Fibroblast of skin of left biceps (primary cell): Measurements from ENCODE around the gene IGSF5.
A peak's percentile ranks its signal among the peaks of the same experiment; 100 is the strongest.
"Not testable (repeated sequence)": the region's sequence is repeated elsewhere in the genome, so short reads cannot be mapped to it uniquely, and the experiment has no call there.

Source experiments
- DNase-seq, 2 experiments: peaks; one replicate each; pipeline ENCODE4 v3.0.0-alpha.2; 2013; ENCODE audit warnings: low read depth in 2 of 2

IGSF5 gene

DNA sequence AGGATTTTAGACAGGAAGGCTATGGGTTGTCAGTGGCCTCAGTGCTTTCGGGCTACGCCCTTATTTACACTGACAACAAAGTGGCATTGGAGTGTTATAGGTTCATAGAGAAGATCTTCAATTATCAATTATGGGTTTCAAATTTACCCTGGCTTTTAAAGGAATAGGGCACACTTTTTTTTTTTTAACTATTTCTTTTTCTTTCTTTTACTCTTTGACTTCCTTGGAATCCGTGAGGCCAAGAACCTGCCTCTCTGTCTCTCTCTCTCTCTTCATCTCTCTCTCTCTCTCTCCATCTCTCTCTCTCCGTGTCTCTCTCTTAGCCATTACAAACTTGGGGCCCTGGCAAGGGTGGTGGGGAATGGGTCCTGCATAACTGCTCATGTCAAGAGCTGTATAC is at the start of gene IGSF5:
Gene IGSF5, plus strand, starts transcription at position 301 of the 400 bp plus-strand sequence. CDS start 327 bp downstream, outside the sequence.
- not testable (repeated sequence) for DNase-seq

DNA sequence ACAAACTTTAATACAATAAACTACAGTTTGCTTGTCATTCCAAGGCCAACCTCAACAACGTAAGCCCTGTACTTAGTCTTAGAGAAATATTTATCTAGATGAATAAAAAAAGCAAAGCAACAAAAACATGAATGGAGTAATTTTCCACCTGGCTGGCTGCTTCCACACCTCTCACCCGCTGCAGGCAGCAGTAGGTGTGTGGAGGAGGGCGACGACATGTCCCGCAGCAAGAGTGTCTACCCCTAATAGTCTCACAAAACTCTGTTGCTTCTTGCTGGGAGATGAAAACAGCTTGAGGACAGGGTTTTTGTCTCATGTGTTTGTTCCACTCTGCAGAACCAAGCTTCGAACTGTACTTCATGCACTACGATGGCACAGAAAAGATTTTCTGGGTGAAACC is 48.8 kb upstream of the IGSF5 start:
- no peak for DNase-seq

DNA sequence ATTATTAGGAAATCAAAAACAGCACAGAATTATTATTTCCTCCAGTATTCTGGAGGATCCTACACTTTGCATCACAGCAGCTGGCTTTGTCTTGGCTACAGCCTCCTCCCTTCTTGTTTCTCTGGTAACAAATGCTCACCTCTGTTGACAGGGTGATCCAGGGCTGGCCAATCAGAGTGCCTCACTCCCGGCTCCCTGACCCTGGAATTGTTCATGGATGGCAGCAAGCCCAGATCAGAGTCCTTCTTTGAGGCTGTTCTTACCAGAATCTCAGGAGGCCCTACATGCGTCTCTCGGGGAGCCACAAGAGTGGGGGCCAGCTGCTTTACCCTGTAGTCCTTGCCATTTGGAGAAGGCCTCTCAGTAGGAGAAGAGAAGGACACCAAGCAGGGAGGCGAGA is 48.4 kb upstream of the IGSF5 start:
- DNase-seq: no peak

DNA sequence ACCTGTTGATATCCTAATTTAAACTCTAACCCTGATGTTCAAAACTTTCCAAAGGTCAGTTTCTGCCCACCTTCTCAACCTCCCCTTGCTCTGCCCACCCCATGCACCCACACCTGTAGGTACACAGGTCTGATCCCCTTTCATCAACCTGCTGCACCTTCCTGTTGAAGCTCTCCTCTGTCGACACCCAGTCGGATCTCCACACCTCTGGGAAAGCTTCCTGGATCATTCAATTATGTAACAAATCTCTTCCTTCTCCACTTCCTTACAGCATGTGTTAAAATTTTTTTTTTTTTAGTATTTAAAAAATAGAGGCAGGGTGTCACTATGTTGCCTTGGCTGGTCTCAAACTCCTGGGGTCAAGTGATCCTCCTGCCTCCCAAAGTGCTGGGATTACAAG is 44.7 kb upstream of the IGSF5 start:
- no peak for DNase-seq

DNA sequence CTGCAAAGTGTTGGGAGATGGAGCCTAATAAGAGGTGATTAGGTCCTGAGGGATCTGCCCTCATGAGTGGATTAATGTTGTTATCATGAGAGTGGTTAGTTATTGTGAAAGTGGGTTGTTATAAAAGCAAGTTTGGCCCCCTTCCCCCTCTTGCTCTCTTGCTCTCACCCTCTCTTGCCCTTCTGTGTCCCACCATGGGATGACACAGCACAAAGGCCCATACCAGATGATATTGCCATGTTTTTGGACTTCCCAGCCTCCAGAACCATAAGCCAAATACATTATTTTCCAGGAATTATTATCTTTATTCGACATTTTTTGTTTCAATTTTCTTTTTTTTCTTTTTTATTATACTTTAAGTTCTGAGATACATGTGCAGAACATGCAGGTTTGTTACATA is 41.4 kb upstream of the IGSF5 start:
- no peak for DNase-seq

DNA sequence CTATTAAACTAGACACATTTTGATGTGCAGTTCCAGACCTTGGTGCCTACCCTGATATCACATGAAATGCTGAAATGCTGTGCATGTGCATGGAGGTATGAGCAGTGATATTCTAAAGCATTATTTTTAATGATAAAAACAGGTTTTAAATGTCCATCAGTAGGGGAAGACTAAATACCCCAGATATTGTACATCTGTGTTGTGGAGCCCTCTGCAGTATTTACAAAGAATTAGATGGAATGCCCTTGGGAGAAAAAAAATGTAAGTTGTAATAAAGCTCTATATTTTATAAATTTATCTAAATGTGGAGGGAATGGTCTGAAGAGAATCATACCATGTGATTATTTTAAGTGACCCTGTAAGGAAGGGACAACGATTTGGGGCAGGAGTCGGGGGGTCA is 39.1 kb upstream of the IGSF5 start:
- DNase-seq: no peak

DNA sequence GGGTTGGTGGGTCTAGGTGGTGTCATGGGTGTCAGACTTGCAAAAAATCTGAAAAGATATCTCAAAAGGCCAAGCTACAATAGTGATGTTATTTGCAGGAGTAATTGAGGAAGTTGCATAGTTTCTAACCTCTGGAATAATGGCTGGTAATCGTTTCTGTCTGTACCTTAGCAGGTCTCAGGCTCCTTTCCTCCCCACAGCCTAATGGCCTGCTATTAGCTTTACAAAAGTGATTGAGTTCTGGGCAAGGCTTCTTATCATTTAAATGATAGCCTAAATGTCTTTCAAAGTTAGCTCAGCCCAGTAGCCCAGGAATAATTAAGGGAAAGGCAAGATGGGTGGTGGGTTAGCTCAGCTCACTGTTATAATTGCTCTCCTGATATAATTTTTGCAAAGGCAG is 37.7 kb upstream of the IGSF5 start:
- no peak for DNase-seq

DNA sequence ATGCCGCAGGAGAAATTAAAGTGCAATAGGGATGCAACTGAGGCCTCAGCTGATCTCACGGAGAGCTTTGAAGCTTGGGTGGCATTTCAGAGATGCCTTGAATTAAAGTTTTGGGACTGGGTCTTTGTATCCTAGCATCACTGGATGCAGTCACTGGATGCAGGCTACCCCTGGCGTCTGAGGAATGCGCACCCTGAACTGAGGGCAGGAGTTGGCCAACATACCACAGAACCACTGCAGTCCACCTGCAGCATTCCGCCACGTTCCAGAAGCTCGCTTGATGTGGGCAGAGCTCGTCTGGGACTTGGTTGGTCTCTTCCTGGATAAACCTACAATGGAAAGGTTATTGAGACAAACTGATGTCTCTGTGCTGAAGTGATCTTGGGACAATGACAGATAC is 34.1 kb upstream of the IGSF5 start:
- DNase-seq: no peak

DNA sequence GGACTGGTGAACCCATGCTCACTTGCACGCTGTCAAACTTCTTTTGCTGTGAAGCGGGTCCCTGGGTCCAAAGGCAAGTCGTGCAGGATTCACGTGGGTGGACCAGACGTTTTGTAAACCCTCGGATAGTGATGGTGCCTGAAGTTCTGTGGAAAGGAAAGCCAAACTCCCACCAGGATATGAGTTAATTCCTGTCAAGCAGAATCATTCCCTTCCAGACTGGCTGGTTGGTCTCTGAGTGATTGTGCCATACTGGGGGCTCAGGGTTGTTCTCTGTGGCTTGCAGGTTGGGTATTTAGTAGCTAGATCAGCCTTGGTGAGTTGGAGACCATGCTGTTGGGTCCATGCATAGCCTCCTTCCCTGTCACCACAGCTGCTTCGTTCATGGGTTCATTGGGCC is 32.7 kb upstream of the IGSF5 start:
- DNase-seq: no peak

DNA sequence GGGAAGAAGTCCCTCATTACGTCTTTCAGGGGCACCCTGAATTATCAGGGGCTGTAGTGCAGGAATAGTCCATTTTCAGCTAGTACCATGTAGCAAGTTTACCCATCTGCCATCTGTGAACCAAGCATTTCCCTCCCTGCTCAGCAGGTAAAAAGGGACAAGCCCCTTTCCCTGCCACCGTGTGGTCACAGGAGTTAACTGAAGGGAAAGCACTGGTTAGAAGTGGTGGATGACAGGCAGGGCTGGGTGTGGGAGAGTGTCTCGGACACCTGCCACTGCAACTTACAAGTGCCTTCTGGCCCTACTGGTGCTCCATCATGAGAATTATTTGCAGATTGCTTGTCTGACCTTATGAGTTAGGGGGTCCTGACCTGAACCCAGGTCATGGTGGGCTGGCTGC is 32.0 kb upstream of the IGSF5 start:
- DNase-seq: no peak

DNA sequence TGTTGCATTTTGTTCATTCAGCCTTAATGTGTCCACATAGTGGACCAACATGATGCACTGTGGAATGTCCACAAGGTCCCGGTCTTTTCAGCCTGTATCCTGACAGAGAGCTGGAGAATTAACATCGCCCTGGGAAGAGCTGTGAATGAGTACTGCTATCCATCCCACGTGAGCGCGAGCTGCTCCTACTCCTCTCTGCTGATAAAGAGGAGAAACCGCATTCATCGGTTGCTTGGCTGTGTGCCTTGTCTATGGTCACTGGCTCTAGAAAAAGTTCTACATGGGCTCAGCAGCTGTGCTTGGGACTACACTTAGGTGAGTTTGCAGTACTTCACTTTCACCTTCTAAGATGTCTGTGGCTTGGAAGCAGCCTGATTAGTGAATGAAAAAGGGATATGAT is 31.1 kb upstream of the IGSF5 start:
- no peak for DNase-seq

DNA sequence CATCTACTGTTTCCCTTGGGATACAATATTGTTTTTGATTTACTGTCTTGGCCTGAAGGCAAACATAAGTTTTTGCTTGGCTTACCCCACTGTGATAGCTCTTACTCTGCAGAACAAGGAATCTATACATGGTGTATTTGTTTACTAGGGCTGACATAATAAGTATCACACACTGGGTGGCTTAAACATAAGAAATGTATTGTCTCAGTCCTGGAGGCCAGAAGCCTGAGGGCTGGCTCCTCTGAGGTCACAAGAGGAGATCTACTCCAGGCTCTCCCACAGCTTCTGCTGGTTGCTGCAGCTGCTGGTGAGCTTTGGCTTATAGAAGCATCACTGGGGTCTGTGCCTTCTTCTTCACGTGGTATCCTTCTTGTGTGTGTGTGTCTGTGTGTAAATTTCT is 30.7 kb upstream of the IGSF5 start:
- no peak for DNase-seq

DNA sequence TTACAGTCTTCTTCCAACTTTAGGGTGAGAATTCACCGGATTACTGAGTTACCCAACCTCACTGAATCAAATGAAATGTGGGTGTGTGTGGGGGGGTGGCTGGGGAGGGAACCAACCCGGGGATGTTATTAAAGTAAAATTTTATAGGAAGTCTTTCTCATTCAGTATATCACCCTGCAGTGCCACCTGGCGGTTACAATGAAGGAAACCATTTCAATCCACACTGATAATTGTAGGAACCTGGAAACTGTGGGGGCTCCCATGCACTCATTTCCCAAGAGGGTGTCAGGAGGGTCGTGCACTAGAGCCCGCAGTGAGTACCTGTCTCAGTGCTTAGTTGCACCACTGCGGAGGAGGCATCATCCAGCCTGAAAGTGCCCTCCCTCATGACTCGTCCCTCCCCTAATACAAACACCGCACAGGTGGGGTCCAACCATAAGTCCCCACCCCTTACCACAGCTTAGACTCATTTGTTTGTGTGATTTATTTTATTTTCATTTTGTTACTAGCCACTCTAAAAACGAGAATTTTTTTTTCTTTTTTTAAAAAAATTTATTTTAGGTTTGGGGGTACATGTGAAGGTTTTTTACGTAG is 29.1 kb upstream of the IGSF5 start:
- peak in 1 of 2 experiments; percentile 7 for DNase-seq

DNA sequence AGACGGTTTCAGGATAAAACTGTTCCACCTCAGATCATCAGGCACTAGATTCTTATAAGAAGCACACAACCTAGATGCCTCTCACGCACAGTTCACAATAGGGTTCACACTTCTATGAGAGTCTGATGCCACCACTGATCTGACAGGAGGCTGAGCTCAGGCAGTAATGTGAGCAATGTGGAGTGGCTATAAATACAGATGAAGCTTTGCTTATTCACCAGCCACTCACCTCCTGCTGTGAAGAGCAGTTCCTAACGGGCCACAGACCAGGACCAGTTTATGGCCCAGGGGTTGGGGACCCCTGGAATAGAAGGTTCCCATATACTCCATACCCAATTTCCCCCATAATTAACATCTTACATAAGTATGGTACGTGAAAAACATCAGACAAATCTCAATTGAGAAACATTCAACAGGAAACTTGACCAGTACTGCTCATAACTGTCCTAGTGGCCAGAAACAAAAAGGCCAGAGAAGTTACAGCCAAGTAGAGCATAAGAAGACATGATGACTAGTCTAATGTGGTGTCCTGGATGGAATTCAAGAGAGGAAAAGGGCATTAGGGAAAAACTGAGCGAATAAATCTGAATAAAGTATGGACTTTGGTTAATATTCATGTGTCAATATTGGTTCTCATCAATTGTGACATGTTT is 24.7 kb upstream of the IGSF5 start:
- DNase-seq: no peak

DNA sequence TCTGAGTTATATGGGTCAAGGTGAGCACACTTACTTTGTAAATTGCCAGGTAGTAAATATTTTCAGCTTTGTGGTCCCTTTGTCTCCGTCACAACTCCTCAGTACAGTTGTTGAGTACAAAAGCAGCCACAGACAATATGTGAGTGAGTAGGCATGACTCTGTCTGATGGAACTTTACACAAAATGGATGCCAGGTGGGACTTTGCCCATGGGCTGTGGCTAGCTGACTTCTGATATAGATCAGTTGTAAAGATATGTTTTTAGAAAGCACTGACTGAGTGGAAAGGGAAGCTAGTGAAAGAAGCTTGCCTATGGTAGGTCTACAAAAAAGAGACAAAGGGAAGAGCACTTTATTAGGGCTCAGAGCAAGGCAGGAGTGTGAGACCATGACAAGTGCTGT is 23.1 kb upstream of the IGSF5 start:
- DNase-seq: no peak

DNA sequence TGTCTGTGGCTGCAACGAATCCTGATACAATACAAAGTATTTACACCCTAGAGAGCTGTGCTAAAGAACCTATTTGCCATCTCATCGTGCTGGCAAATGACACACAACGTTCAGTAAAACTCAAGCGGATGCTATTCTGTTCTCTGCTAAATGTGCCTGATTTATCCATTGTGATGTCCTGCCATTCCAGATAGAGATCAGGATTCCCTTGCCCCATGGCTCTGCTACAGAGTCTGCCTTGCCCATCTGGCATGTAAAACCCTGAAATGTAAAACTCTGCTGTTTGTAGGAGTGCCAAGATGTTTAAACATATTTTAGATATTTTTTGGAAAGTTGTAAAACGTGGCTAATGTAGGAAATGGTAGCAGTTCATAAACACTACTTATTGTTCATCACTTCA is 20.0 kb upstream of the IGSF5 start:
- DNase-seq: no peak

DNA sequence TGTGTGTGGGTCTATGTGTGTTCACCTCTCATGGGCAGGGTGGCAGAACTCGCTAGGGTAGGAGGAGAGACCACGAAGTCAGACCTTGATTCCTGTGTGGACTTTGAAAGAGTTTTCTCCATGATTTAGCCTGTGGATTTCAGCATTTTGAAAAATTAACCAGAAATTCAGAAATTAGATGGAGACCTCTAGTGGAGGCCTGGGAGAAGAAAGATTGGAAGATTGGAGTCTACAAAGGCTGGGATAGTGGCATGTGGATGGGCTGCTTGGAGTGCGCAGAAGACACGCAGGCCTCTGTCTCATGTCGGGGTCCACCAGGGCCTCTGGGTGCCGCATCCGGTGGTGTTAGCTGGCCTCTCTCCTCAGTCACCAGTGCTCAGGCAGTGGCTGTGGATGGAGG is 18.9 kb upstream of the IGSF5 start:
- DNase-seq: no peak

DNA sequence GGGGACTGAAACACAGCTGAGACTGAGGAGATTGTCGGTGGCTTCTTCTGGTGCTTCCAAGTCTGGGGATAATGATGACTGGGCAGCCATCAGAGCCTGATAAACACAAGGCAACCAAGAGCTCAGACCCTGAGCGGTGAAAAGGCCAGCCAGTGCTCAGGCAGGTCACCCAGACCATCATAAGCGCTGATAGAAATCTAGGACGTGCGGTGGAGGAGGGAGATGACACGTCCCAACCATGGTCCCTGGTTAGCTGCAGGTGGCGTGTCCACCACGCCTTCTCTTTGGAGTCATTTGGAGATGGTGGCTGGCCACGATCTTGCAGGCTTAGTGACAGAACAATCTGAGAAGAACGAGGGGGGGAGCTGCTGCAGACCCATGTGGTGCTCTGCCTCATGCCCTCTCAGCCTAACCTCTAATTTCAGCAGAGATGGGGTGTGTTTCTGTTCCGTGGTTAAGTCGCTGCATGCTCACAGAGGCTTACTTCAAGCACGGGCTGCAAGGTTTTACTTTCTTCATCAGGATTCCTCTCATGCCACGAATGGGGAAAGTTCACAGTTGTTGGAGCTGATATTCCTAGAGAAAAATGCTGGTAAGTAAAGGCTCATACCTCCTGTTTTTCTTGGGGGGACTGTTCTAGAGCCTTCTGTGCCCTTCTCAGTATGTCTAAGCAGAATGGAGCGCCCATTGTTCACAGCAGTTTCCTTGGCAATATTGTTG is 17.4 kb upstream of the IGSF5 start:
- no peak for DNase-seq

DNA sequence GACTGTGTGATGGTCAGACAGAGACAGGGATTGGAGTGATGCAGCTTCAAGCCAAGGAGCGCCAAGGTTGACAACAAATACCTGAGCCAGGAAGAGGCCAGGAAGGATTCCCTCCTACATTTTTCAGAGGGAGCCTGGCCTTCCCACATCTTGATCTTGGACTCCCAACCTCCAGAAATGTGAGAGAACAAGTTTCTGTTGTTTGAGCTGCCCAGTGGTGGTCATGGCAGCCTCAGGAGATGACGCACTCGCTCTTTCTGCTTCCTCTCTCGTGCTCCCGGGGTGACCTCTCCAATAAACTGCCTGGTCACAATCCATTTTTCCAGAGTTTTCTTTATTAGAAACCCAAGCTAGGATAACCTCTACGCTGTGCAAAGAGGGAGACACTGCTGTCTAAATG is 16.6 kb upstream of the IGSF5 start:
- no peak for DNase-seq

DNA sequence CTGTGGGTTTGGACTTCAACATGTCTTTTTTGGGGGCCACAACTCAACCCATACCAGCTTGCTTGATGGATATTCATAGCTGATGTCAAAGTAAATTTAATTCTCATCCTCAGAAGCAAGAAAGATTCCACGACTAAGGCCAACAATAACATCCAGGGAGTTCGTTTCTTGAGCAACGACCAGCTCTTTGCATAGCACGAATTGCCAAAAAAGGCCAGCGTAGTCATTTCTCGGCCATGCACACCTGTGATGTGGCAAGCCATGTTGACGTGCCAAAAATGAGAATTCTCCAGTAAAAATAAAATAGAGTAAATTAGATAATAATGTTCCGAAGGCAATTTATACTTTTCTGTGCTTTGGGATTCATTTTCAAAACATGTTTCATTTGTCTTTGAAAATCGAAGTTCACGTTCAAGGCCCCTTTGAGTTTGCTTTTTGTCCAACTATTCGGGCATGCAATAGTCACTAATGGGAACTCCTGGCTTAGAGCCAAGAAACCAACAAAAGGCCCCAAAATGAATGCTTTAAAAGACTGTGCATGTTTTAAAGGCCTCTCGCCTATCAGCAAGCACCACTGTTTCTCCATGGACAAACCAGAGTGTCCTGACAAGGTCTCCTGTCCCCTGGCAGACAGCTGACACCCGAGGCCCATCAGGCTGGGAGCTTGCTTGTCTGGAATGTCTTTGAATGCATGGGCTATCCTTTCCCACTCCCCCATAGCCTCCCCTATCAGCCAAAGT is 14.4 kb upstream of the IGSF5 start:
- peak in 1 of 2 experiments; percentile 1 for DNase-seq

DNA sequence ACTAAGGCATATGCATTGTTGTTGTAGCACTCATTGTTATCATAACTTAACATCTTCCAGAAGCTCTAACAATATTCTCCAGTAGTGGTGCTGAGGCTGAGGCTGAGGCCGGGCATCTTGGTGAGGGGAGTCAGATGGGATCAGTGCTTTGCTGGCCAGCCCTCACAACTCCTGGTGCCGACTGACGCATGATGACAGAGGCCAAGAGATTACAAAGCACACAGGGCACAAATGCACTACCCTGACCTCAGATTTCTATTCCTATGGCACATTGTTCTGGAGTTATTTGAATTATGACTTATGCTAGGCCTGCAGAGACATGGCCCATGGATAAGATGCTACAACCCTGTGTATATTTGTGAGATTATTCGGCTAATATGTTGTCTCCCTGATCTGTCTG is 8.3 kb upstream of the IGSF5 start:
- DNase-seq: no peak

DNA sequence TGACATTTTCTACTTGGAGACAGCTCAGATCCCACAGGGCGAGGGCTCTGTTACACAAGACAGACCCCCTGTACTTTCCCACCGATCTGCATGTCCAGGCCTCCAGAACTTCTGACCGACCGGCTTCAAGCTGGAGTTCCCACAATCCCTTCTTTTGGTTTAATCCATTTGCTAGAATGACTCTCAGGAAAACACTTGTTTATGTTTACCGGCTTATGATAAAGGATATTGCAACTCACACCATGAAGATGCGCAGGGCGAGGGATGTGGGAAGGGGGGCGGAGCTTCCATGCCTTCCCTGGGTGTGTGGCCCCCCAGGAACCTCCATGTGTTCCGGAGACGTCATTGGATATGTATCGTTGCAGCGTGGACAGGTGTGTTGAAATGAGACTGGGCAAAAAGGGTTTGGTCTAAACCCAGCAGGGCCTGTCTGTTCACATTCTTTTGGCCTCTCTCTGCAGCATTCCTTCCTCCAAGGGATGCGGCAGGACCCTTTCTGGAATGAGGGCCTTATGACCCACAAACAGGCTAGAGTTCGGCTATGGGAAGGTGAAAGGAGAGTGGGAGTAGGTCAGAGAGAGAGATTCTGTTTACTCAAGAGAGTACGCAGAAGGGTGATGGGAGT is 7.5 kb upstream of the IGSF5 start:
- DNase-seq: no peak
